HG02798 (cell line): Measurements from ENCODE around the gene NAV2.

Experiments
- ATAC-seq: cut with Tn5 transposase; IDR thresholded peaks from one replicate; pipeline ENCODE4 v1.9.1; 2021; ENCODE audit warnings: mild to moderate bottlenecking; ENCODE audit not compliant: unreplicated experiment, poor library complexity

Gene NAV2

GRCh38 chr11:19714387-19715363 is 2.0 kb downstream of the NAV2 start:
- ATAC-seq: no peak

DNA sequence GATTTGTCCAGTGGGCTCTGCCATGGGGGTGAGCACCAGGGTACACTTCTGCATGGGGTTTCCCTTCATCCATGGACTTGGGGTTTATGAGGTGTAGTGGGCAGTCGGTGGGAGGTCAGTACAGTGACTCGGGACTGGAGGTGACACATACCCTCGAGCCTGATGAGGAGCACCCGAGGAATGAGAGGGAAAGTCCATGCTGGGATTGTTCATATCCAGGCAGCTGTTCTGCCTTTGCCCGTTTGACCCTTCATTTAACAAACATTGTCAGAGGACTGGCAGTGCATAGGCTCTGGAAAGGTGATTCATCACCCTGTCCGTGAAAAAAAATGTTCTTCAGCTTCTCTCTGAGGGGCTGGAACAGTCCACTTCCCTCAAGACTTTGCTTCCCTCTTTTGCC is 2.7 kb downstream of the NAV2 start:
- ATAC-seq: no peak

GRCh38 chr11:19718051-19718450 is 5.4 kb downstream of the NAV2 start:
- no peak for ATAC-seq

DNA sequence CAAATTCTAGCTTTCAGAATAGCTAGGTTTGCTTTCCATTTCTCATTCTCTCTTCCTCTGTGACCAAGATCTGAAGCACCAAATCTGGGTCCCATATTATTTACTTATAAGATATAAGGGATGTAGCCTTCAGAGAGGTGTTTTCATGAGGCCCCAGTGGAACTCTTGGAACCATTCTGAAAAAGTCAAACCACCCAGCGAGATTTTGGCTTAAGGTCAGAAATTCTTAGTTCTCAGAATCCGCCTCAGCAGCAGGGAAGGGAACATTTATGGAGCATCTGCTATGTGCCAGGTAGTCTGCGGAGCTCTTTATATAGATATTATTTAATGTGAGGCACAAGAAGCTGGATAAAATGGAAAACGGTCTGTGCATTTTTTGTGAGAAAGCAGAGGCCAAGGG is 6.3 kb downstream of the NAV2 start:
- ATAC-seq: no peak

DNA sequence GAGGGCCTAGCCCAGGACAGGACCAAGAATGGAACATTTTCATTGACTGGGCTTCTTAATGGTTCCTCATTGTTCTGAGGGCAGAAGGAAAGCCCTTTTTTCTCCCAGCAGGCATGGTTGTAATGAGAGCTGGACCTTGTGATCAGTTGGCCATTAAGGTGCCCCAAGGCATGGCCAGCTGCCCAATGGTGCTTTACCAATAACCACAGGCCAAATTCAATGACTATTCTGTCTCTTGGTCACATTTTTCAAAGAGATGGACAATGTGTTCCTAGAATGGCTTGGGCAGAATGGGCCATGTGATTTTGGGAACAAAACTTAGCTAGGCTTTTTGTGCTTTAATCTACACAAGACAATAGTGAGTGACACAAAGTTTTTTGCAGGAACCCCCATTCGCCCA is 7.3 kb downstream of the NAV2 start:
- ATAC-seq: no peak

DNA sequence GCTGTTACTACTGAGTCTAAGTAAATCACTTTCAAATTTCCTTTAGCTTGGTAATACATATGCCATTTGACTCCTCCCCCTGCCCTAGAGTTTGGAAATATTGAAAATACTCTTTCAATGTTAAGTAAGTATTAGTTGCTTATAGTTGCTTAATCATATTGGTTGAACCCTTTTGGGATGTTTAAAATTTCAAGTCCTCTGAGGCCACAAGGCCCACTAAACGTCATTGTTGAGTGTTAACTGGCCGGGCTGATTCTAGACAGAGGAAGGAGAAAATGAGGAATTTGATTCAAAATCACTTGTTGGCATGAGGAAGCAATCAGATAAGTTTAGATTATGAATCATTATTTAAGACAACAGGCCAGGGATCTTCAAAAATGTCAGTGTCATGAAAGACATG is 8.5 kb downstream of the NAV2 start:
- ATAC-seq: no peak

GRCh38 chr11:19722702-19723101 is 10.1 kb downstream of the NAV2 start:
- ATAC-seq: no peak

- no peak for ATAC-seq
Observed at GRCh38 chr11:19723572-19724342, 11.1 kb downstream of the NAV2 start.

- no peak for ATAC-seq
Observed at GRCh38 chr11:19724765-19725164, 12.1 kb downstream of the NAV2 start.

DNA sequence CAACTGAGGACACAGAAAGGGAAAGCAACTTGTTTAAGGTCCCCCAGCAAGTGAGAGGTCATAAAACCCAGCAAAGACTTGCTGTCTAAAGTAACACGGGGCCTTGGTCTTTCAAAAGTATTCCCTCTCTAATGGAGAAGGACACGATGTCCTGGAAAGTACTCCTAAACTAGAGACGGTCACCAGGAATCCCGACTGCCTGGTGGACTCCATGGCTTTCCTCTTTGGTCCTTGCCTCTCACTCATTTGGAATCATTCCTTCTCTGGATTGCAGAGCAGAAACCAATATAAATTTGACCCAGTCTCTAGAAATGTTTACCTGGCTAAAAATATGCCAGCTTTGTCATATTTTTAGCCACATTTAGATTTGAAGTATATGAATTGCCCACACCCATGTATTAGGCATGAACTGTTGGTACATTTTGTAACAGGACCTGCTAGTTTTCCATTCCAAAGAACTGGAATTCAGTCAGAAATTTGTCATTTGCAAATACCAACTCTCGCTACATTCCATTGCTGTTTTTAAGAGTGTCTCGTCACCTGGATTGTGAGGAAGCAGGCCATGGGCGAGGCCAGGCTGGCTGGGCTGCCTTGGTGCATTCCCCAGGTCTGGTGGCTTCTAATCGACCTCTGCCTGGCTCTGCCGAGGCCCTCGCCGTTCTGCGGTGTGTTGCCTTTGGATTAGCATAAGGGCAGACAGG is 12.9 kb downstream of the NAV2 start:
- ATAC-seq: no peak

- ATAC-seq: no peak
Observed at GRCh38 chr11:19727246-19727645, 14.6 kb downstream of the NAV2 start.

DNA sequence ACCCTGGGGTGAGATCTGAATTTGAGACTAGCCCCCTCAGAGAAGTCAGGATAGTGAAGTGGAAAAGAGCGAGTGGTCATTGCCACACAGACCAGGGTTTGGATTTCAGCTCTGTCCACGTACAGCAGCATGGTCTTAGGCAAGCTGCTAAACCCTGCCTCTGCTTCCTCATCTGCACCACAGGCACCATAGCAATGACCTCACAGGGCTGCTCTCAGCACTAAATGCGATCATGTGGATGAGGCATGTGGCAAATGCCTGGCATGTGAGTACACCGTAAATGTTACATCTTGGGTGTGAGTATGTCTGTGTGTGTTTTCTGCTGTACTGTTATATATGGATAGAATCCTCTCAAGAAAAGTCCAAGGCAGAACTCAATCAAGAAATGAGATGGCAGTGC is 15.8 kb downstream of the NAV2 start:
- ATAC-seq: no peak

- no peak for ATAC-seq
Observed at GRCh38 chr11:19729141-19729540, 16.5 kb downstream of the NAV2 start.

DNA sequence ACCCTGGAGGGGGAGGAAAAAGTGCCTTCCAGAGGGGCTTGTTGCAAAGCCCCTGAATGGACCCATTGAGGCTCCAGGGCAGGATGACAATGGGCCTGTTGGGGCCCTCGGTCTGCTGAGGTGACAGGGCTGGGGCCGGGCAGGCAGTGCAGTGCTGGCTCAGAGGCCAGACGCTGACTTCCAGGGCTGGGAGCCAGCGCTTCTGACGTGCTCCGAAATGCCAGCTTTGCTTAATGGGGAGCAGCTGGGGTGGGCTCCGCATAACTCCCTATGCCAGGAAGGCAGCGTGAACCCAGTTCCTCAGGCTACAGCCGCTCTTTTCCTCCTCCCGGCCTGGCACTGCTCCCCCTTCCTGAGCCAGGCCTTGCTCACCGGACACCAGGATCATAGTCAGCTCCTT is 17.7 kb downstream of the NAV2 start:
- no peak for ATAC-seq

DNA sequence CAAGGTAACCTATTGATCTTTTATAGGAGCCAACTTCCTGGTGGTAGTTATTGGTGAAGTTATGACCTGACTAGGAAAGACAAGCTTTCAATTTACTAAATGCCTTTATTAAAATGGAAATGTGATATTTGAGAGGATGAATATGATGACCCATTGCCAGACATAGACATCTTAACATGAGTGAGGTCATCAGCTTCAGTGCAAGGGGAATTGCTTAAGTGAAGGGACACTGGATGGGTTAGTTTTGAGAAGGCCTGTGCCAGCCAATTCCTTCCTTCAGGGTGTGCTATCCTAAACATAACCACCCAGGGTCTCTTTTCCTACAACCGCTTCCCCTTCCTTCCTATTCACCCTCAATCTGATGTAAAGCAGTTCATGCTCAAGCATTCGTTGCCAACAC is 21.5 kb downstream of the NAV2 start:
- no peak for ATAC-seq

DNA sequence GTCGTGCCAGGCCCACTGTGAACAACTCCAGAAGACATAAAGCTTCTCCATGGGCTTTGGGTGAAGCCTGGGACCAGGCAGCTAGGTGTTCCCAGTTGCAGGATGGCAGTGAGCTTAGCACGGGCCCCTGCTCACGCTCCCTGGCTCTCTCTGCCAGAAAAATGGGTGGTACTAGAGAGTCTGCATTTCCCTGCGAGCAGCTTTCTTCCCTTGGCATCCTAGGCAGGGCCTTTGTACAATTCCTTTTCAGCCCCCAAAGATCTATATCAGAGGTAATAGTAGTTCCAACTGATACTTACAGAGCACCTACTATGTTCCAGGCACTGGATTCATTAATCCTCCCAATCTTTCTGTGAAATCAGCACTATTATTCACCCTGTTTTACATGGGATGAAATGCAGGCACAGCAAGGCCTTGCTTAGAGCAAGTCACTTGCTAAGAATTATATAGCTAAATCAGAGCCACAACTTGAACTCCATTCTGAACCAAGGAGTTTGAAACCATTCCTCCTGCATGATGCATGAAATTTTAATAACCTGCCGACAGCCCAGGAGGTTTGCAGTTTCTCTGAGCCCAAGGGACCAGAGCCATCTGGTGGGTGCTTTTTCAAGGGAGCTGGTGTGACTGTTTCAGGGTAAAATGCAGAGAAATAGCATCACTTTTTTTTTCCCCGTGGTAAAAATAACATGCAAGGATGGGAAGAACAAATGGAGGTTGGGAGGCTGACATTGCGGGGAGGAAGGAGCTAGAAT is 22.7 kb downstream of the NAV2 start:
- ATAC-seq: no peak

- no peak for ATAC-seq
Observed at GRCh38 chr11:19735909-19736498, 23.4 kb downstream of the NAV2 start.

DNA sequence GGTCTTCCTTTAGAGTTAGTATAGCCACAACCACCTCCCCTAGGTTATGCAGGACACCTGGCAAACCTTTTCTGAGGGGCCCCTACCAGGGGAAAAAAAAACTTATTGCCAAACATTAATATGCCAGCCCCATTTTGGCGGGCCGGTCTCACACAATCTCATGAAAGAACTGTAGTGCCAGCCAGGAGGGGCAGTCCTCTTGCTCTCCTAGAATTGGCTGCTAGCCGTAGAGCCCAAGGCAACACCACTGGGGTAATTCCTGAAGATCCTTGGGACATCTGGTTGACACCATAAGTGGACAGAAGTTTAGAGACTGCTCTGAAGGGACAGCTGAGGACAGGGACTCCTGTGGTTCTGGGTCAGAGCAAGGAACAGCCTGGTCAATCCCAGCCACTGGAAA is 24.2 kb downstream of the NAV2 start:
- no peak for ATAC-seq

GRCh38 chr11:19737575-19737974 is 24.9 kb downstream of the NAV2 start:
- ATAC-seq: no peak

GRCh38 chr11:19738124-19738523 is 25.5 kb downstream of the NAV2 start:
- ATAC-seq: no peak
